Renal cortical epithelial cell (primary cell): Measurements from ENCODE around the gene SPTBN1. TPM values are rescaled to one million over a fixed set of nuclear protein-coding genes. Genes with fewer than 3 reads are reported as not detected.
"Not testable (repeated sequence)": the region's sequence is repeated elsewhere in the genome, so short reads cannot be mapped to it uniquely, and the experiment has no call there.

Experiments used
- DNase-seq: peaks from one replicate; pipeline ENCODE4 v3.0.0-alpha.2; 2011; ENCODE audit warnings: low read depth
- total RNA-seq: library from RNA; depleted of rRNA; stranded (reverse); fragments of >200 nt; gene quantifications from 2 replicates; pipeline ENCODE4 v1.2.3, GENCODE V29; 2014

SPTBN1 gene
- total RNA-seq, 1 donor from 2014 or later, result 447 TPM

DNA sequence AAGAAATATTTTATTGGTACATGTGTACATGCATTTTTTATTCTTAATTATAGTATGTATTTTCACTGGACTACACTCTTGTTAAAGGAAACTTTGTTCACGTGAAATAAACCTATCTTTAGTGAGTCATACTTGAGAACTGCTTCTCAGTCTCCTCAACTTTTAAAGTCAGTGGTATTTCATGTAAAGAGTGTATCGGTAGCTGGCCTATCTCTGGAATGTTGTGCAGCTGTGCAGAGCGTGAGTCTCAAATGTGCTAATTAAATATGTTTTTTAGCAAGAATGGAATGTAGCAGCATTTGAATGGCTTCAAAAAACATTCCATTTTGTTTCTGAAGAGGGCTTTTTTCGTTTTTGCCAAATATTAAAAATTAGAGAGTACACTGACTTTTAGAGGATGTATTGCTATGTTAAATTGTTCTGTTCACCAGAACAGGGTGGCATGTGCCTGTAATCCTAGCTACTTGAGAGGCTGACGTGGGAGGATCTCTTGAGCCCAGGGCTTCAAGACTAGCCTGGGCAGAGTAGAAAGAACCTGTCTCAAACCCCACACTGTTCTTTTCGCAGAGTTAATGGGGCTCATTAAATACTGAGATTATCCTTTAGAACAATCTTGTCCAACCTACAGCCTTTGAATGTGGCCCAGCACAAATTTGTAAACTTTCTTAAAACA, 14.3 kb downstream of the SPTBN1 start:
- DNase-seq, result peak; percentile 34

DNA sequence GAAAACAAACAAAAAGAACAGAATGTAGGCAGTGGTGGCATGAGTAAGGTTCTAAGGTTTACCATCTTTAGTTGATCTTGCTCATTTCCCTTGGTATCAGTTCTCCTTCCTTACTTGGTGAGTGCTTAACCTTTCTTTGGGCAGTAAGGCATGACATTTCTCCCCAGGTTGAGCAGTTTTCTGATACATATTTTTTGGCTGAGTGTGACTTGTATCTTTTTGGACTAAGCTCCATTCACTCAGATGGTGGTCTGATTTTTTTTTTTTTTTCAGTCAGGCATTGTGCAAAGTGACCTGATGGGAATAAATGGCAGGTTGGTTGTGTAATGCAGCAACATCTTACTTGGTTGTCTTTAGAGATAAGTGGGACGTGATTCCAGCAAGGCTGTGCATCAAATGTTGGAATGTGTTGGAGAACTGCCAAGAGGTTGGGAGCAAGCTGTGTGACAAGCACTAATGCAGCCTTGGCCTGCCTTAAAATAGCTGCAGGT, 15.1 kb downstream of the SPTBN1 start:
- peak; percentile 77 for DNase-seq

DNA sequence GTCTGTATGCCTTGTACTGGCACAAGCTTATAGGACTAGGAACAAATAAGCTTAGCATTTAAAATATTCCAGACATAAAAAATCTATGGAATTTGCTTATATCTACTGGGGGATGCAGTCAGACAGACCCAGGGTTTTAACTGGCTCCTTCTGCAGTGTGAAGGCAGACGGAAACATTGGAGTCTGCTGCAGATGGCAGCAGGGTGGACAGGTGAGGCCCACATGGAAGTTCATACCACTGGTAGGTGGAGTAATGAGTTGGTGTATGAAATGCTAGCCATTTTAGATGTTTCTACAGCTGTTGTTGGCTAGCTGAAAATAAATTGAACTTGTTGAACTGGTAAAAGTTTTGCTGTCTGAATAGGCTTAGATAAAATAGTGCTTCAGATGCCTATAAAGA, 17.7 kb downstream of the SPTBN1 start:
- no peak for DNase-seq

DNA sequence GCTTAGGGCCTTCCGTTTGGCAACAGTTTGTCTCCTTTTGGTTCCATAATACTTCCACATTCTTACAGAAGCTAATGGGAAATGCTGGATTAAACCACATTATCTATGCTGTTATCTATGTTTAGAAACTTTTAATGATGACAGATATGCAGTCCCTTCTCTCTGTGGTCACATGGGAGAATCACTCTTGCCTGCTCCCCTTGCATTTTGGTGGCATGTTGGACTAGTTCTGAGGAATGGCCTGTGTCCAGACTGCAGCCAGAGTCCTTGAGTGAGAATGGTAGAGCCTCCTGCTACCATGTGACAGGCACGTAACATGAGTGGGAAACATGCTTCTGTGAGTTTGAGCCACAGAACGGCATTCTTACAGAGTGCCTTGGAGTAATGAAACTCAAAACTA, 19.2 kb downstream of the SPTBN1 start:
- no peak for DNase-seq

DNA sequence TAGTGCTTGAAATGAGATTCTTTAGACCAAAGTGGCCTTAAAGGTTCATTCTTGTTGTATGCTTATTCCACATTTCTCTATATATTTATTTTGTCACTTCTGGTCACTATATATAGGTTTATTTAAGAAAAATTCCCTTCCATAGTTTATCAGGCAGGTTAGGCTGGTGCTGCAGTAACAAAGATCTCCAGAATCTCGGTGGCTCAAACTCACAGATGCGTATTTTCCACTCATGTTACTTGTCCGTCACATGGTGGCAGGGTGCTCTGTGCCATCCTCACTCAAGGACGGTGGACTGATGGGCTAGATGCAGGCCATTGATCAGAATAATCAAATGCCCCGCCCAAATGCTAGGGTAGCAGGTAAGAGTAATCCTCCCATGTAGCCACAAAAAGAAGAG, 19.8 kb downstream of the SPTBN1 start:
- DNase-seq, result no peak

DNA sequence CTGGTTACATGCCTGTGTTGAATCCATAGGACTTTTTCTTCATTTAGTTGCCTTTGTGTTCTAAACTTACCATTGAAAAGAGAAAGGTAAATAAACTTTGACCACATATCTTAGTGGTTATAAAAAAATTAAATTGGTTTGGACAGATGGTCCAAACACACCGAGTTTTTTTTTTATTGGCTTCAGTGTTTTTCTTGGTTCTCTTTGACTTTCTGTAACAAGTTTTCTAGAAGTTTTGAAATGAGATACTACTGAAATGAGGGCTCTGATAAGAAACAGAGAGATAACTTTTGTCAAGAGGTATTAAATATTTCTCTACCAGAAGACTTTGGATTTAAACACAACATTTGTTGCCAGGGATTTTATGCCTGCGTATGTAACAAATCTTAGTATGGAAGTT, 20.7 kb downstream of the SPTBN1 start:
- DNase-seq, result no peak

DNA sequence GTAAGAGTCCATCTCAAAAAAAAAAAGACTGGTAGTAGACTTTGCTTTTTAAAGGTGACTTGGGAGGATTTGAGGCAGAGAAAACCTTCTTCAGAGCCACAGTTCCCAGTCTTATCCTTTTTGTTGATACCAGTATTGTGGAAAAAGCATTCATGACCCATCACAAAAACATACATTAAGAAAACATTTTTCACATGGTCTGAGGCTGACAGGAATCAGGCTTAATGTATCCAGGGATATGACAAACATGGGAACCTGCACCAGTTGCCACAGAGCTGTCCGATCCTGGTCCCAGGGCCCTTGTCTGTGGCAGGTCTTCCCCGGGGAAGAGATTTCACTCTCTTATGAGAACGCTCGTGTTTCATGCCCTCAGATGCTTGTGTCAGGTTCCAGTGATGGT, 21.8 kb downstream of the SPTBN1 start:
- no peak for DNase-seq

DNA sequence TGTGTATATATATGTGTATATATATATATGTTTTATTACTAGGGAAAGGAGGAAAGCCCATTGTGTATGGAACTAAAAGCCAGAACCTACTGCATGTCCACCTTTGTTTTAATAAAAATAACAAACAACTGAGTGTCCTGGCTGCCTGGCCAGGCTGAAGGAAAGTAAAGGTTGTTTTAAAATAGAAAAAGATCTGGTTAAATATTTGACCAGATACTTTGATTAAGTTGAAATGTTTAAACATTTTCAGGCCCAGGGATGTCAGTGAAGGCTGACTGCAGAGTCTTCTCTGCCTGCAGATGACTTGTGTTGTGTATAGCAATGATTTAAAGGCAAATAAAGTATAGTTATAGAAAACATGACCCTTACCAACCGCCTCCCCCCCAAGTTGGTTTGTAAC, 22.8 kb downstream of the SPTBN1 start:
- DNase-seq, result no peak

DNA sequence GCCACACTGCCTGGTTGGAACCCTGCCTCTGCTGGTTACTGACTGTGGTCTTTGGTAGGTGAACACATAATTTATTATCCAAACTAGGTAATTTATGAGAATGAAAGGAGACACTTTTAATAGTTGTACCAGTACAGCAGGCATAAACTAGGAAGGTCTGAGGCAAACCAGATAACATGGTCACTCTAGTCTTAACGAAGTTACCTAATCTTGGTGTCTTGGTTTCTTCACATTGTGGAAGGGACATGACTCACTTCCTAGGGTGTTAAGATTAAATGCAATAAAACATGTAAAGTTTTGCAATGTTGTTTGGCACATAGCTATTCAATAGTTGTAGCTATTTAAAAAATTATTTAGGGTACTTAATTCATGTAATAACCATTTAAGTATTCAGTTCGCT, 23.3 kb downstream of the SPTBN1 start:
- peak; percentile 46 for DNase-seq

DNA sequence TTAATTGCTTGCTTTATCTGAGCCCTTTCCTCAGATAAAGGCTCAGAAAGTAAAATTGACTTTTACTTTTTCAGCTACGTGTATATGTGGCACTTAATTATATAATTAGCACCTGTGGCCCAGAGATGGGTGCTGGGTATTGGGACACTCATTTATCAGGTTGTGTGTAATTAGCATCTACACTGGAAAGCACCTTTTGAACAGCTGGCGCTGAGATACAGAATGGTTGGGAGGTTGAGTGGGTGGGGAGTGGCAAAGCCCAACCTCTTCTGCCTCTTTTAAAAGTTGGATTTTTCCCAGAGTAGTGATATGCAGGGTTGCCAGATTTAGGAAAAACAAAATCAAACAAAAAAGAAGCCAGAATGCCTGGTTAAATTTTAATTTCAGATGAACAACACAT, 23.9 kb downstream of the SPTBN1 start:
- DNase-seq, result no peak

DNA sequence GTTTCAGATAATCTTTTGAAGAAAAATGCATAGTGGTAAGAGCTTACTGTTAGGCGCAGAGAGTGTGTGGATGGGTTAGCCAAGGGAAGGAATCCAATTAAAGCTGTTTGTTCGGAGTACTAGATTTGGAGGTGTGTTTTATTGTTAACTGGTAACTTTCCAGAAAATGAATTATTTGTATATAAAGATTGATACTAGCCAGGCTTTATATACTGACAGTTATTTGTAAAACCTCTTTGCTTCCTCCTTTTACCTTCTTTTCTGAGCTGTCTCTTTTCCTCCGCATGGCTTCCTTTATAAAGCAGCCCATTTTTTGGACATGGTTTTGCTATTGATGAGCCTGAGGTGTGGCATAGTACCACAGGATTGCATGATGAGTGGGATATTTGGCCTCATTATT, 25.6 kb downstream of the SPTBN1 start:
- DNase-seq, result no peak

DNA sequence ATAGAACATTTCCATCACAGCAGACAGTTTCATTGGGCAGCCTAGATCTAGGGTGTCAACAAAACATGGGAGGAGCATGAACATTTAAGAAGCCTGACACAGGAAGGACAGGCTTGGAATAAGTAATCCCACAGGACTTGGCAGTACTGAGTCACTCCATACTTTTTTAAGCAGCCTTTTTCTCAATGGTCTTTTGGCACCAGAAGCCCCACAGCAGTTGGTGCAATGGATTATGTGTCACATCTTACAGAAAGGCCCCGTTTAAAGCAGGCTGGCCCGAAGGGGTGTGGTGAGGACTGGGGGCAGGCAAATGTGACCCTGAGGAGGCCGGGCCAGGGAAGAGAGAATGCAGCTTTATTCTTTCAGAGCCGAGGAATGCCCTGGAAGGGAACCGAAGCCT, 26.6 kb downstream of the SPTBN1 start:
- peak; percentile 77 for DNase-seq

DNA sequence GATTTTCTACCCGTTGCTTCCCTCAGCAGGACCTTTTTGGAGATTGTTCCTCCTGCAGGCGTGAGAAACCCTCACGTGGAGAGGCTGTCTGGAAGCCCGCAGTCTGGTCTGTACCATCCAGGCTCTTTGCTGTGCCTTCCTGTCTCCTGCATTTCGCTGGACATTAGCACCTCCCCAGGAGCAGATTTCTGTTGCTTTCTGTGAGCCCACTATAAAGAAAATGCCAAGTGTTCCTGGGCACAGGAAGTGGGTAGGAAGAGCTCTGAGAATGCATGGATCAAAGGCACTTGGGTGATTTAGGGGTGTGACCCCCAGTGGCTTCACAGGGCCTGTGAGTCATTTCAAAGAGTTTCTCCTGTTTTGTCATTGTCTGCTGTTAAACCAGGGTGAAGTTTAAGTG, 27.3 kb downstream of the SPTBN1 start:
- DNase-seq, result peak; percentile 86

DNA sequence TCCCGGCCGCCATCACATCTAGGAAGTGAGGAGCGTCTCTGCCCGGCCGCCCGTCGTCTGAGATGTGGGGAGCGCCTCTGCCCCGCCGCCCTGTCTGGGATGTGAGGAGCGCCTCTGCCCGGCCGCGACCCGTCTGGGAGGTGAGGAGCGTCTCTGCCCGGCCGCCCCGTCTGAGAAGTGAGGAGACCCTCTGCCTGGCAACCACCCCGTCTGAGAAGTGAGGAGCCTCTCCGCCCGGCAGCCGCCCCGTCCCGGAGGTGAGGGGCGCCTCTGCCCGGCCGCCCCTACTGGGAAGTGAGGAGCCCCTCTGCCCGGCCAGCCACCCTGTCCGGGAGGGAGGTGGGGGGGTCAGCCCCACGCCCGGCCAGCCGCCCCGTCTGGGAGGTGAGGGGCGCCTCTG, 29.6 kb downstream of the SPTBN1 start:
- DNase-seq, result not testable (repeated sequence)

DNA sequence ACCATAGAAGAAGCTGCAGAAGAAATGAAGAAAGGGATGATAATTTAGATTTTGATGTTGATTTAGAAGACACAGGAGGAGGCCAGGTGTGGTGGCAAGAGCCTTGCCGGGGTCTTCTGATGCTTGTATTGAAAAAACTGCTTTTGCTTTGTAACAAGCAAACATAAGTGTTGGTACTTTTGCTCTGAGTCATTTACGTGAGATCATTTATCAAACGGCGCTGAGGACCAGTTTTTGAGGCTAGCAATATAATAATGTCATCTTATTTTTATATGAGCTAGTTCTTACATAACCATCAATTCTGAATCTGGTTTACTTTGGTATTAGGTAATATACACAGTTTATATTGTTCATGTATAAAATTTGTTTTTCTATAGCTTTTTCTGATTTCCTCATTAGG, 30.6 kb downstream of the SPTBN1 start:
- DNase-seq, result no peak

DNA sequence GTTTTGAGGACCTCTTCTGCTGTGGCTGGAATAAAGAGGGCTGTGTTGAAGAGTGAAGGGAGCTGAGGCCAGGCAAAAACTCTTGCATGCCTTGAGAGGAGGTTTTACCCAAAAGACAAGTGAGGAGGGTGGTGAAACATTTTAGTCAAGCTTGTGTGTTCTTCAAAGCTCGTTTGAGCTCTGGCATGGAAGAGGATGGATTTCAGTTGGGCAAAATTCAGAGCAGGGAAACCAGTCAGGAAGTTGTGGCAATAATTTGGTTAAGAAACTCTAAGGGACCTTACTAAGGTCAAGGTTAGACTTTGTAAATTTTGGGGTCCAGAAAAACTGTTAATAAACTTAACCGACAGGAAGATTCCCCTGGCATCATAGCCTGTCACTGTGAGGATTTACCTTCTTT, 34.7 kb downstream of the SPTBN1 start:
- DNase-seq, result no peak

DNA sequence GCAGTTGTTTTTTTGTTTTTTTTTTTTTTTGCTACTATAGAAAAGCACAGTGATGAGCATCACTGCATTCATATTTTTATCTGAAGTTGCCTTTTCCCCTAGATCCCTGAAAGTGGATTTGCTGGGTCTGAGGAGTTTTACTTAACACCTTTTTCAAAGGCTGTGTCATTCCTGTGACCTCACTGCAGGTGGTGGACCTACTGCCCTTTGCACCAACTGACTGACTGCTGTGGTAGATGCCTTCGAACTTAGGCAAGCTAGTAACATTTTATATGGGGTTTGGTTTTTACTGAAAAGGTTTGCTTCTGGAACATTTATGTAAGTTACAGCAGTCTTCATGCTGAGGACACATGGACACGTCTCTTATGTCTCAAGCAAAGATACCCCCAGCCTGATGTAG, 36.2 kb downstream of the SPTBN1 start:
- DNase-seq, result no peak

DNA sequence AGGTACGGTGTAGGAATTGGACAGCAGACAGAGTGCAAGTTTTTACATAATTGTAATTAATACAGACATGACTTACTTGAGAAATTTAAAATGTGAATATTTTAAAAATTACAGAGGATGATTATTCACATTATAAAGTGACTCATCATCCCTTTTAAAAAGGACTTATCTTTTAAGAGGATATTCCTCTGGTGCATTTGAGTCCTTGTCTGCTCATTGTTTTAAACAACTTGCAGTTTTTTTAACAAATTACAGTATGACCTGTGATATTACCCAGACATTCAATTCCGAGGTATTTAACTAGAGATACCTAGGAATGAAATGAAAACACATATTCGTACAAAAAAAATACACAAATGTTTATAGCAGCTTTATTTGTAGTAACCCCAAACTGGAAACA, 38.0 kb downstream of the SPTBN1 start:
- no peak for DNase-seq

DNA sequence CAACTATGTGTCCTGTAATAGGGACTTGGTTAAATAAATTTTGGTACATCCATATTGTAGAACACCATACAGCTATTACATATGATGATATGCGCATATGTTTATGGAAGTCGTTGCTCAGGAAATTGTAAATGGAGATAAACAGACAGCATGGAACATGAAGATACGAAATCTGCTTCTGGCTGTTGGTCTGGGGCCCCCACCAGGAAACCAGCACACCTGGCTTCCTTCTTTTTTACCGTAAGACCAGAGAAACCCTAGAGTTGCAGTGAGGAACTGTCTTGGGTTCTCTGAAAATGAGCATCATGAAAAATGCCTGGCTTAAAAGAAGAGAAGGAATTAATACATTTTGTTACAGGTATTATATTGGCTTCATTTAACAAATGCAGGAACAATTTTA, 40.8 kb downstream of the SPTBN1 start:
- DNase-seq, result no peak

DNA sequence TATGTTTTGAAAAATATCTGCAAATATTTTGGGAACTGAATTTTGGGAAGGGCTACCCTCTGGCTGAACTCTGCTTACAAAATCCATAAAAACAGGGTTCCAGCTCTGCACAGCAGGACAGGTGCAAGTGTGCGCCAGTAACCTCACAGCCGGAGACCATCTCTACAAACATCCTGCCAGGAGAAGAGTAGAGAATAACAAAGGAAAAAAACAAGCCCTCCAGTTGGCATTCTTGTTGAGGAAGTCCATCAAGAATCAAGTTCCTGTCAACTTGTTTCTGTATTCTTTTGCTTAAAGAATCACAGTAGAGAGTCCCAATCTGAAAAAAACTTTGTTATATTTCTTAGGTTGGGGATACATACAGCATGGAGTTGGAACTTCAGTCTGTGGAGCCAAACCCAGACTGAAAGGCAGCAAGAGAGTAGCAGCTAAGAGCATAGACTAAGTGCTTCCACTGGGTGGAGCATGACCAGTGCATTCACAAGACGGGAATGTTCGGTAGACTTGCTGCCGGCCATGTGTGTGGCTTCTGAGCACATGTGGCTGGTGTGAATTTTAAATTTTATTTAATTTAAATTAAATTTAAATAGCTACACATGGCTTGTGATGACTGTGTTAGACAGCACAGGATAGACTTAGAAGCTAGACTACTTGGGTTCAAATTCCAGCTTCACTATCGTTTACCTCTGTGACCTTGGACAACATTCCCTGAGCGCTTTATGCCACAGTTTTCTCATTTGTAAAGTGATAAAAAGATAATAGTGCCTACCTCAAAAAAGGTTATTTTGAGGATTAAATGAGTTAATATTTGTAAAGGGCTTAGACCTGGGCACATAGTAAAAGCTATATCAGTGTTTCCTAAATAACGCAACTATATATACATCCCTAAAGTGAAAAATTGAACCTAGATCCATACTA, 41.9 kb downstream of the SPTBN1 start:
- peak; percentile 37 for DNase-seq

DNA sequence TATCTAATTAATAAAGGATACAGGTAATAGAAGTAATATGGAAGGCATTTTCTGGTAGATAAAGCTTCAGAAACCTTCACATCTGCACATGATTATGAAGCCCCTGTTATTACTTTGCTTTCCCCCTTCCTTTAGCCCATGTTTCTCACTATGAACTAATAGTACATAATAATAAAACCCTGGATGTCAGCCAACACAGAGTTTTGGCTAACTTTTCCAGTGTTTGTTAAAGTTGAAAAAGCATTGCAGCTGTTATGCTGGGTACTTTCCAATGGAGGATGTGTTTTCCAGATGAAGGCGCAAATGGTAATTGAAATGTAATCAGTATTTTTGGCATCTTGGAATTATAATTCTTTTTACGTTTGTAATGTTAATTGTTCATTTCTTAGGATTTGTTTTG, 43.5 kb downstream of the SPTBN1 start:
- DNase-seq, result no peak

DNA sequence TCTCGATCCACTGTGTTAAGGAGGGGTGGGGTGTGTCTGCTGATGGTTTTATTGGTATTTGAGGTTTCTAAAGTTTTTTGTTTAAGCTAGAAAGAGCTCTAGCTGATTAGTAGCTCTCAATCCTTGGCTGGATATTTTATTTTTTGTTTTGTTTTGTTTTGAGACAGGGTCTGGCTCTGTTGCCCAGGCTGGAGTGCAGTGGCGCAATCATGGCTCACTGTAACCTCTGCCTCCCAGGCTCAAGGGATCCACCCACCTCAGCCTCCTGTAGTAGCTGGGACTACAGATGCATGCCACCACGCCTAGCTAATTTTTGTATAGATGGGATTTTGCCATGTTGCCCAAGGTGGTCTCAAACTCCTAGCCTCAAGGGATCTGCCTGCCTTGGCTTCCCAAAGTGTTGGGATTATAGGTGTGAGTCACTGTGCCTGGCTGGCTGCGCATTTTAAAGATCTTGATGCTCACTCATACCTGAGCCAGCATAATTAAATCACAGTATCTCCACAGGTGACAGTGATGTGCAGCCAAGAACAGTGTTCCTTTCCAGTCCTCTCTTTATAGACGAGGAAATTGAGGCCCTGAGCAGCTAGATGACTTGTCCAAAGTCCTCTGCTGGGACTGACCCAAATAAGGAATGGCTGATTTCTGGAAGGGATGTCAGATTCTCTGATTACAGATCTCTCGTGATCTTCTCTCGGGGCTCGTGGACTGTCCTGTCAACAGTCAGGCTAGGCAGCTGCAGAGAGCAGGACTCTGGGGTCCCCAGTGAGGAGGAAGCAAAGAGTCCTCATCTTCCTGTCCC, 44.5 kb downstream of the SPTBN1 start:
- DNase-seq, result no peak
